Stimulated activated CD4-positive, alpha-beta T cell treated with anti-CD3 and anti-CD28 coated beads, Interleukin-12 subunit alpha, Interleukin-12 subunit beta, amount 100 ng/mL, for 24 hours (primary cell): ENCODE results near the gene PPP1R14C.
"Not testable (repeated sequence)": the region's sequence is repeated elsewhere in the genome, so short reads cannot be mapped to it uniquely, and the experiment has no call there.

Source experiments
- DNase-seq, 2 experiments: peaks; one replicate each; pipeline ENCODE4 v3.0.0-alpha.2; 2020; ENCODE audit warnings: low read depth in 2 of 2

Gene PPP1R14C, protein sequence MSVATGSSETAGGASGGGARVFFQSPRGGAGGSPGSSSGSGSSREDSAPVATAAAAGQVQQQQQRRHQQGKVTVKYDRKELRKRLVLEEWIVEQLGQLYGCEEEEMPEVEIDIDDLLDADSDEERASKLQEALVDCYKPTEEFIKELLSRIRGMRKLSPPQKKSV

GRCh38 chr6:150142670-150143515 lies at the start of gene PPP1R14C:
TSS of gene PPP1R14C (plus strand) at chr6:150143044. CDS start at chr6:150143193, 149 bp downstream.
- DNase-seq: peak in 1 of 2 experiments; percentile 11

- DNase-seq: no peak
Measured at GRCh38 chr6:150093397-150093796, 49.4 kb upstream of the PPP1R14C start.

- DNase-seq: no peak
Measured at GRCh38 chr6:150098155-150098554, 44.7 kb upstream of the PPP1R14C start.

GRCh38 chr6:150099546-150099945 lies 43.3 kb upstream of the PPP1R14C start:
- no peak for DNase-seq

GRCh38 chr6:150099953-150100352 lies 42.9 kb upstream of the PPP1R14C start:
- no peak for DNase-seq

DNA sequence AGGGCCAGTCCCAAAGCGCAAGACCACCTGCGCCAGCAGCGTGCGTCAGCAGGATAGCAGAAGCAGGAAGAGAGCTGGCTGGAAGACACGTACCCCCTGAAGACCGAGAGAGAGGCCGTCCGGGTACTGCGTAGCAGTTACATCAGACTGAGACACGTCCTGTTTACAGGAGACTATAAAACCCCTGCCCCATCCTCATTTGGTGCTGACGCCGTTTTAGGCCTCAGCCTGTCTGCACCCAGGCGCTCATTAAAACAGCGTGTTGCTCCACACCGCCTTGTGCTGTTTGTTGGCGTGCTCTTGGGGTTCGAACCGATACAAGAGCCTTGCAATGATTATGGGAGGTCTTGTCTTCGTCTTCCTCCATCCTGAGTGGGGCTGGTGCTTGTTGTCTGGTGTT lies 42.1 kb upstream of the PPP1R14C start:
- DNase-seq: no peak

- no peak for DNase-seq
Measured at GRCh38 chr6:150102750-150103270, 40.0 kb upstream of the PPP1R14C start.

DNA sequence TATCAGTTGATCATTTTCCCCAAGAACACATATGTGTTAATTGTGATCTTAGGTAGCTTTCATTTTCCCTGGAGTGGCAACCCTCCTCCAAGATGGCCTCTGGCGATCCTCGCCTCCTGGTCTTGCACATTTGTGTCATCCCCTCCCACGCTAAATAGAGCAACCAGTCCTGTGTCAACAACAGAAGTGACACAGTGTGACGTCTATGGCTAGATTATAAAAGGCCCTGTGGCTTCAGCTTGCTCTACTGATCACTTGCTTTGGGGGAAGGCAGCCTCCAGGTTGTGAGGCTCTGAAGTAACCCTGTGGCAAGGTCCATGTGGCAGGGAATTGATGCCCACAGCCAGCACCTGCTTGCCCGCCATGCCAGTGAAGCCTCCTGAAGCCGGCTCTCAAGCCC lies 30.6 kb upstream of the PPP1R14C start:
- no peak for DNase-seq

GRCh38 chr6:150115769-150116168 lies 27.1 kb upstream of the PPP1R14C start:
- DNase-seq: no peak

GRCh38 chr6:150116200-150116800 lies 26.5 kb upstream of the PPP1R14C start:
- no peak for DNase-seq

DNA sequence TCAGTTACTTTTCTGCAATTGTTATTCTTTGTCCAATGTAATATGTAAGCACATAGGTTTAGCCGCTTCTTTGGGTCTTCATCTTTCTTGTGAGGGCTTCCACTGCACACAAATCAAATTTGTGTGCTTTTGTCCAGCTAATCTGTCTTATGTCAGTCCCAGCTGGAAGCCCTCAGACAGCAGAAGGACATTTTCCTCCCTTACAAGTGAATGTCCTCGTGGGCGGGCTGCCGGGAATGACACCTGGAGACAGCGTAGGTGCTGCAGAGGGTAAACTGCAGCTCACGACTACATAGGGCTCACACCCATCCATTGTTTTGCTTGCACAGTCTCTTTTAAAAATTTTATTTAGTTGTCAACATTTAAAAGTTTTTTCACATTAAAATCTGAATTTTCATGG lies 24.6 kb upstream of the PPP1R14C start:
- DNase-seq: no peak

- no peak for DNase-seq
Measured at GRCh38 chr6:150118627-150119026, 24.2 kb upstream of the PPP1R14C start.

DNA sequence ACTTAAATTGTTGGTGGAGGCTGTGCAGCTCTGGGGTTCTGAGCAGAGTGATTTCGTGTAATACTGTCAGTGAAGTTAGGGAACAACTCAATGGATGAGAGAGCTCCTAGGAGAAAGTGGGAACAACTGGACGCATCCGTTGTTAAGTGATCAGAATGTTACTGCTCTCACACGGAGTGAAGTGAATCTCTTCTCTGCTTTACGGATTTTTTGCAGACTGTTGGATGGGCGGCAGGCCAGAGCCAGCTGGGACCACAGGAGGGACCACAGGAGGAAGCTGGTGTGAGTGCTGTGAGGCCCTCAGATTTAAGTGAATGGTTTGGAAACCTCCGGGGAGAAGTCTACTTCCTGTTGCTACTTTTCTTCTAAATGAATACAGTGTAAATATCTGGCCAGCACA lies 23.7 kb upstream of the PPP1R14C start:
- no peak for DNase-seq

DNA sequence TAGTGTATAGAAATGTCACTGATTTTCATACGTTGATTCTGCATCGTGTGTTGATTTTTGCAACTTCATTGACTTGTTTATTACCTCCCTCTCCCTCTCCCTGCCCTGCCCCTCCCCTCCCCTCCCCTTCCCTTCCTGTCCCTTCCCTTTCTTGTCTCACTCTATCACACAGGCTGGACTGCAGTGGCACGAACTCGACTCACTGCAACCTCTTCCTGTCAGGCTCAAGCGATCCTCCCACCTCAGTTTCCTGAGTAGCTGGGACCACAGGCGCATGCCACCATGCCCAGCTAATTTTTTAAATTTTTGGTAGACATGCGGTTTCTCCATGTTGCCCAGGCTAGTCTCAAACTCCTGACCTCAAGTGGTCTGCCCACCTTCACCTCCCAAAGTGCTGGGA lies 19.2 kb upstream of the PPP1R14C start:
- DNase-seq: no peak

DNA sequence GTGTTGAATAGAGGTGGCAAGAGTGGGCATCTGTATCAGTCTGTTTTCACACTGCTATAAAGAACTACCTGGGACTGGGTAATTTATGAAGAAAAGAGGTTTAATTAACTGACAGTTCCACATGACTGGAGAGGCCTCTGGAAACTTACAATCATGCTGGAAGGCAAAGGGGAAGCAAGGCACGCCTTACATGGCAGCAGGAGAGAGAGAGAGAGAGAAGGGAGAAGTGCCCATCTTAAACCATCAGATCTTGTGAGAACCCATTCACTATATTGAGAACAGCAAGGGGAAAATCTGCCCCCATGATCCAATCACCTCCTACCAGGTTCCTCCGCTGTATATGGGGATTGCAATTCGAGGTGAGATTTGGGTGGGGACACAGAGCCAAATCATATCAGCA lies 18.6 kb upstream of the PPP1R14C start:
- no peak for DNase-seq

GRCh38 chr6:150126641-150127291 lies 16.1 kb upstream of the PPP1R14C start:
- DNase-seq: no peak

DNA sequence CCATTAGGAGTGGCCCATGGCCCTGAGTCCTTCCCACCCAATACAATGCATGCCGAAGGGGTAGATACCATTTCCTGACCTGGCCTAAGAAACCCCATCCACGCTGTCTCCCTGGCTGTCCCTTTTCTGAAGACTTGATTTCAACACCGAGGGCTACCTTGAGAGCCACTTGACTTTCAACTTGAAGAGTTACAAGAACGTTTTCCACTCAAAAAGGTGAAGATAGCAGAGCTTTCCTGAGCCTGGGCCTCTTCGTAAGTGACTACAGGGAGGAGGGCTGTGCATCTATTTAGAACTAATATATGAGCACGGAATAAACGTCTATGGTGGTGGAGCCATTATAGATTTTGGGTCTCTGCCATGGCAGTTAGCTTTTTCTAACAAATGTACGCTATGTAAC lies 14.4 kb upstream of the PPP1R14C start:
- DNase-seq: no peak

GRCh38 chr6:150129616-150130505 lies 13.0 kb upstream of the PPP1R14C start:
- DNase-seq: no peak

DNA sequence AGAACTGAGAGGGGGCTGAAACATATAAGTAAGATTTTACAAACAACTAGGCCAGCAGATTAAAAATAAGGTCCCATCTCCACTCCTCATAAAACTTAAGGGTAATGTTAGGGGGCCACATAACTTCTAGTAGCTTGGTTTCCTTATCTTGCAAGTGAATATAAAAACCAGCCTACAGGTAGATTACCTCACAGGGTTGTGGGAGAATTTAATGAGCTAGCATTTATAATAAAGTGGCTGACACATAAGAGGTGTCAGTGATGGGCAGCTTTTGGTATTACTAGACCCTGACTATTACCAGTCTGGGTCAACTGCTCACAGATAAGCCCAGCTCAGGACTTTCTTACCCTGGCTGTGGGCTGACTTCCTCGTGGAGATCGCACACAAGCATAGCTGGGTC lies 9.2 kb upstream of the PPP1R14C start:
- no peak for DNase-seq

- no peak for DNase-seq
Measured at GRCh38 chr6:150134280-150134920, 8.4 kb upstream of the PPP1R14C start.

GRCh38 chr6:150137711-150138110 lies 5.1 kb upstream of the PPP1R14C start:
- not testable (repeated sequence) for DNase-seq
